ENCODE data around the gene MZF1. TPM values are rescaled to one million over a fixed set of nuclear protein-coding genes. Genes with fewer than 3 reads are reported as not detected.

Gene MZF1
- total and polyA plus RNA-seq, 4 donors, result 4.9 to 21.1 (median 8.8) TPM

GRCh38 chr19:58551577-58552471 lies 21.3 kb downstream of the MZF1 start:
- WGBS, result 97% methylated on average over 18 of the region's 18 CpGs
- H3K9me3 ChIP-seq (ENCODE audit: control insufficient read depth in 4 of 4, low read length in 3 of 4), result no peaks in the 10 kb centered on the region
- no peak overlapping the region for H3K9ac ChIP-seq (ENCODE audit: low read depth in 1 of 2, low read length in 2 of 2)
- H3K4me3 ChIP-seq (ENCODE audit: low read depth in 1 of 3, low read length in 3 of 3), result no peak overlapping the region
- no peak for DNase-seq (ENCODE audit: low spot score)
- no peaks in the 10 kb centered on the region for H3K27me3 ChIP-seq (ENCODE audit: control insufficient read depth in 4 of 4, insufficient read depth in 4 of 4, low read length in 3 of 4)
- peaks cover 28 to 65% (median 53%) of the 10 kb centered on the region in 4 donors for H3K36me3 ChIP-seq (ENCODE audit: control insufficient read depth in 4 of 4, insufficient read depth in 3 of 4, low read depth in 1 of 4, low read length in 3 of 4)
- no peak overlapping the region for H3K27ac ChIP-seq (ENCODE audit: low read depth in 1 of 2, low read length in 2 of 2)
- H3K4me1 ChIP-seq (ENCODE audit: control insufficient read depth in 4 of 4, insufficient read depth in 4 of 4, low read length in 3 of 4), result peaks cover 10 to 32% (median 24%) of the 10 kb centered on the region in 4 donors
- TF ChIP-seq HNF4A (conservative IDR thresholded peaks at IDR 0.05) (no peak), JUND (IDR thresholded peaks at IDR 0.05) (no peak), ZBTB33 (IDR thresholded peaks at IDR 0.05) (no peak), FOXA1 (IDR thresholded peaks at IDR 0.05) (no peak)

- Histone ChIP-seq H3K9ac (ENCODE audit: low read depth in 1 of 2, low read length in 2 of 2) (no peak overlapping the region), H3K4me3 (ENCODE audit: low read depth in 1 of 3, low read length in 3 of 3) (no peak overlapping the region), H3K9me3 (ENCODE audit: control insufficient read depth in 4 of 4, low read length in 3 of 4) (no peaks in the 10 kb centered on the region), H3K4me1 (ENCODE audit: control insufficient read depth in 4 of 4, insufficient read depth in 4 of 4, low read length in 3 of 4) (peaks cover 14 to 32% (median 25%) of the 10 kb centered on the region in 4 donors), H3K36me3 (ENCODE audit: control insufficient read depth in 4 of 4, insufficient read depth in 3 of 4, low read depth in 1 of 4, low read length in 3 of 4) (peaks cover 29 to 59% (median 52%) of the 10 kb centered on the region in 4 donors), H3K27me3 (ENCODE audit: control insufficient read depth in 4 of 4, insufficient read depth in 4 of 4, low read length in 3 of 4) (no peaks in the 10 kb centered on the region), H3K27ac (ENCODE audit: low read depth in 1 of 2, low read length in 2 of 2) (no peak overlapping the region)
- TF ChIP-seq EGR1 (IDR thresholded peaks at IDR 0.05; ENCODE audit: low read depth in 2 of 2) (no peak), FOXA1 (IDR thresholded peaks at IDR 0.05) (no peak), FOXA2 (IDR thresholded peaks at IDR 0.05) (no peak), ZBTB33 (IDR thresholded peaks at IDR 0.05) (no peak), SP1 (IDR thresholded peaks at IDR 0.05) (no peak), HNF4A (conservative IDR thresholded peaks at IDR 0.05) (no peak), ATF3 (IDR thresholded peaks at IDR 0.05) (no peak), YY1 (IDR thresholded peaks at IDR 0.05) (no peak), TAF1 (conservative IDR thresholded peaks at IDR 0.05) (no peak), HNF4G (IDR thresholded peaks at IDR 0.05) (no peak), JUND (IDR thresholded peaks at IDR 0.05) (no peak), REST (IDR thresholded peaks at IDR 0.05) (no peak), RXRA (IDR thresholded peaks at IDR 0.05) (no peak), NR2F2 (IDR thresholded peaks at IDR 0.05) (no peak), GABPA (IDR thresholded peaks at IDR 0.05 in 1 of 2, conservative IDR thresholded peaks at IDR 0.05 in 1 of 2) (no peak), MAX (IDR thresholded peaks at IDR 0.05) (no peak), CTCF (IDR thresholded peaks at IDR 0.05; ENCODE audit: low read depth, low read length, missing input control) (no peak), RAD21 (IDR thresholded peaks at IDR 0.05) (no peak)
- no peak for DNase-seq (ENCODE audit: low spot score)
- WGBS, result 69% methylated on average over 1 of the region's 1 CpG
Measured at GRCh38 chr19:58551123-58551497, 22.0 kb downstream of the MZF1 start.
